ENCODE data around the gene PITX3.
"Not testable (repeated sequence)": the region's sequence is repeated elsewhere in the genome, so short reads cannot be mapped to it uniquely, and the experiment has no call there.

PITX3 gene

GRCh38 chr10:102255404-102255803, 14.1 kb upstream of the PITX3 start:
- DNase-seq (ENCODE audit: low read depth in 2 of 2): no peak

GRCh38 chr10:102254426-102254825, 13.1 kb upstream of the PITX3 start:
- DNase-seq (ENCODE audit: low read depth in 2 of 2): no peak

GRCh38 chr10:102252508-102252907, 11.2 kb upstream of the PITX3 start:
- DNase-seq (ENCODE audit: low read depth in 2 of 2): not testable (repeated sequence)

GRCh38 chr10:102247734-102248133, 6.4 kb upstream of the PITX3 start:
- no peak for DNase-seq (ENCODE audit: low read depth in 2 of 2)

GRCh38 chr10:102246261-102246660, 4.9 kb upstream of the PITX3 start:
- DNase-seq (ENCODE audit: low read depth in 2 of 2): no peak

- no peak for DNase-seq (ENCODE audit: low read depth in 2 of 2)
These were observed 4.6 kb upstream of the PITX3 start for GRCh38 chr10:102245932-102246251.

- peak; percentile 100 for DNase-seq (ENCODE audit: low read depth in 2 of 2)
These were observed 4.0 kb upstream of the PITX3 start, which contains the start of gene GBF1 for GRCh38 chr10:102245082-102245931. TSS of gene GBF1 (plus strand) at chr10:102245532. CDS start at chr10:102258939, 13,407 bp downstream.

- peak; percentile 80 for DNase-seq (ENCODE audit: low read depth in 2 of 2)
These were observed 2.0 kb upstream of the PITX3 start for GRCh38 chr10:102243309-102243708.

- no peak for DNase-seq (ENCODE audit: low read depth in 2 of 2)
These were observed 790 bp upstream of the PITX3 start for GRCh38 chr10:102242118-102242485.

GRCh38 chr10:102241032-102241443, 274 bp downstream of the PITX3 start:
- no peak for DNase-seq (ENCODE audit: low read depth in 2 of 2)

GRCh38 chr10:102240467-102241031, 763 bp downstream of the PITX3 start:
- no peak for DNase-seq (ENCODE audit: low read depth in 2 of 2)

GRCh38 chr10:102237711-102238252, 3.5 kb downstream of the PITX3 start:
- DNase-seq (ENCODE audit: low read depth in 2 of 2): no peak

- no peak for DNase-seq (ENCODE audit: low read depth in 2 of 2)
These were observed 5.3 kb downstream of the PITX3 start for GRCh38 chr10:102236006-102236405.

- DNase-seq (ENCODE audit: low read depth in 2 of 2): no peak
These were observed 5.8 kb downstream of the PITX3 start for GRCh38 chr10:102235598-102235920.

GRCh38 chr10:102234888-102235597, 6.3 kb downstream of the PITX3 start:
- no peak for DNase-seq (ENCODE audit: low read depth in 2 of 2)

GRCh38 chr10:102233997-102234396, 7.3 kb downstream of the PITX3 start:
- no peak for DNase-seq (ENCODE audit: low read depth in 2 of 2)

GRCh38 chr10:102231357-102232318, 9.7 kb downstream of the PITX3 start:
- no peak for DNase-seq (ENCODE audit: low read depth in 2 of 2)

GRCh38 chr10:102230861-102231356, 10.4 kb downstream of the PITX3 start:
- DNase-seq (ENCODE audit: low read depth in 2 of 2): no peak

- no peak for DNase-seq (ENCODE audit: low read depth in 2 of 2)
These were observed 10.9 kb downstream of the PITX3 start for GRCh38 chr10:102230264-102230860.

GRCh38 chr10:102229810-102230263, 11.5 kb downstream of the PITX3 start:
- no peak for DNase-seq (ENCODE audit: low read depth in 2 of 2)

GRCh38 chr10:102227050-102227449, 14.3 kb downstream of the PITX3 start:
- no peak for DNase-seq (ENCODE audit: low read depth in 2 of 2)

Measured in fibroblast of skin of left biceps (primary cell).